ENCODE measurements around the gene DISP2. TPM values are rescaled to one million over a fixed set of nuclear protein-coding genes. Genes with fewer than 3 reads are reported as not detected.

Gene DISP2
- total RNA-seq, 1 experiment from 2014 or later = 0.35 TPM

DNA sequence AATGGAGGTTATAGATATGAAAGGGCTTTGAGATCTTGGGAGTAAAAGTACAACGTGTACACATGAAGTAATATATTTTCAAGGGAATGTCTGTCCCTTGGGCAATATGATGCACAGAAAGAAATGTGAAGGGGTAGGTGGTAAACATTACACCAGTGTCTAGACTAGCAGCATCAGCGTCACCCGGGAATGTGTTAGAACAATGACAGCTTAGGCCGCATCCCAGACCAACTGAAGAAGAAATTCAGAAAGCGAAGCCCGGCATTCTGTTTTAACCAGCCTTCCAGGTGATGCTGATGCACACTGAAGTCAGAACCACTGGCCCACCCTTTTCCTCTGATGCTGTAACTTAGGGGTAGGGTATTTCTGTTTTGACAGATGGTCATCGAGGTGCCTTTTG, 28.2 kb upstream of the DISP2 start:
- ChIA-PET CTCF (no interaction called here), POLR2A (ENCODE audit: unreplicated experiment) (interaction anchor here (0.5 kb wide), 1 partner anchor 27 kb away, joined by 4 read pairs; no protein-coding TSS in a partner anchor)
- H3K36me3 ChIP-seq (ENCODE audit: low read depth) = no peaks in the 10 kb centered on the region
- TF ChIP-seq EZH2 (IDR thresholded peaks at IDR 0.05; ENCODE audit: low read depth) = no peak
- BruUV-seq (replicated peaks) = no TSS peak
- 0 out of 2 replicates have a peak, but pooled peaks cover 2% of the 10 kb centered on the region for H3K79me2 ChIP-seq (ENCODE audit: low read depth)
- no peaks in the 10 kb centered on the region for H3K9me3 ChIP-seq (ENCODE audit: insufficient read depth, low read depth)
- no peaks in the 10 kb centered on the region for H3K9me2 ChIP-seq (ENCODE audit: insufficient read depth)
- no peak for DNase-seq
- H3K27ac ChIP-seq = no peak overlapping the region
- intact Hi-C loops (cut with micrococcal nuclease; ENCODE audit: unreplicated experiment) = no loop called here
- peaks cover 63% of the 10 kb centered on the region for H3F3A ChIP-seq (ENCODE audit: insufficient read depth, low read depth)
- H3K4me2 ChIP-seq = no peak overlapping the region
- H2AFZ ChIP-seq = no peak overlapping the region
- peaks cover 8% of the 10 kb centered on the region for H3K4me1 ChIP-seq (replicated peaks; ENCODE audit: insufficient read depth)
- 0 out of 2 replicates have a peak, but pooled peaks cover 3% of the 10 kb centered on the region for H4K20me1 ChIP-seq (ENCODE audit: insufficient read depth)
- no peak overlapping the region for H3K4me3 ChIP-seq
- no peaks in the 10 kb centered on the region for H3K27me3 ChIP-seq (ENCODE audit: insufficient read depth, low read depth)

DNA sequence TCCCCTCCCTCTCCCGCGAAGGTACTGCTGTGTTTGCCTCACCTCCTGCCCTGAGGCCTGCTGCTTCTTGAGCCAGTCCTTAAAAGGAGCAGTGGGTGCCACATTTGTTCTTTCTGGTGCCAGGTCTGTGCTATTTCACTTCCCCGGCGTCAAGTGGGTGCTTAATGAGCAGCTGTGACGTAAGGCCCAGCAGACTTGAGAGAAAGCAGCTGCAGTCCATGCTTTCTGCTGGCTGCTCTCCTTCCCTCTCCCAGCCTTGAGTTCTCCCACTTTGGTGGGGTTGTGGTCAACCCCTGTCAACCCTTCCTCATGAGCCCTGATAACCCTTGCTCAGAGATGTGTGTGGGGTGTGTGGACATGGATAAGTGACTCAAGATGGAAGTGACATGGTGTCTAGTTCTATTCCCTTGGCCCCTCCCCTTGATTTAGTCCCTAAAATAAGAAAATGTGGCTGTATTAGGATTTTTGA, 27.6 kb upstream of the DISP2 start:
- Histone ChIP-seq H3K27ac (no peak overlapping the region), H3K4me3 (no peak overlapping the region), H3K36me3 (ENCODE audit: low read depth) (no peaks in the 10 kb centered on the region), H2AFZ (no peak overlapping the region), H3K9me2 (ENCODE audit: insufficient read depth) (no peaks in the 10 kb centered on the region), H3K4me1 (replicated peaks; ENCODE audit: insufficient read depth) (peaks cover 5% of the 10 kb centered on the region), H4K20me1 (ENCODE audit: insufficient read depth) (0 out of 2 replicates have a peak, but pooled peaks cover 3% of the 10 kb centered on the region), H3K9me3 (ENCODE audit: insufficient read depth, low read depth) (no peaks in the 10 kb centered on the region), H3F3A (ENCODE audit: insufficient read depth, low read depth) (peaks cover 65% of the 10 kb centered on the region), H3K27me3 (ENCODE audit: insufficient read depth, low read depth) (no peaks in the 10 kb centered on the region), H3K4me2 (no peak overlapping the region), H3K79me2 (ENCODE audit: low read depth) (no peaks in the 10 kb centered on the region)
- TF ChIP-seq, protein P1, sequence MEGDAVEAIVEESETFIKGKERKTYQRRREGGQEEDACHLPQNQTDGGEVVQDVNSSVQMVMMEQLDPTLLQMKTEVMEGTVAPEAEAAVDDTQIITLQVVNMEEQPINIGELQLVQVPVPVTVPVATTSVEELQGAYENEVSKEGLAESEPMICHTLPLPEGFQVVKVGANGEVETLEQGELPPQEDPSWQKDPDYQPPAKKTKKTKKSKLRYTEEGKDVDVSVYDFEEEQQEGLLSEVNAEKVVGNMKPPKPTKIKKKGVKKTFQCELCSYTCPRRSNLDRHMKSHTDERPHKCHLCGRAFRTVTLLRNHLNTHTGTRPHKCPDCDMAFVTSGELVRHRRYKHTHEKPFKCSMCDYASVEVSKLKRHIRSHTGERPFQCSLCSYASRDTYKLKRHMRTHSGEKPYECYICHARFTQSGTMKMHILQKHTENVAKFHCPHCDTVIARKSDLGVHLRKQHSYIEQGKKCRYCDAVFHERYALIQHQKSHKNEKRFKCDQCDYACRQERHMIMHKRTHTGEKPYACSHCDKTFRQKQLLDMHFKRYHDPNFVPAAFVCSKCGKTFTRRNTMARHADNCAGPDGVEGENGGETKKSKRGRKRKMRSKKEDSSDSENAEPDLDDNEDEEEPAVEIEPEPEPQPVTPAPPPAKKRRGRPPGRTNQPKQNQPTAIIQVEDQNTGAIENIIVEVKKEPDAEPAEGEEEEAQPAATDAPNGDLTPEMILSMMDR (conservative IDR thresholded peaks at IDR 0.05) = no peak
- TF ChIP-seq EZH2 (IDR thresholded peaks at IDR 0.05; ENCODE audit: low read depth) = no peak
- intact Hi-C loops (cut with micrococcal nuclease; ENCODE audit: unreplicated experiment) = no loop called here
- BruUV-seq (replicated peaks) = no TSS peak
- ChIA-PET CTCF (interaction anchor here (0.5 to 0.7 kb wide), 2 partner anchors 52 to 67 kb away, joined by 7 to 9 read pairs; no protein-coding TSS in a partner anchor), POLR2A (ENCODE audit: unreplicated experiment) (no interaction called here)
- DNase-seq = no peak

DNA sequence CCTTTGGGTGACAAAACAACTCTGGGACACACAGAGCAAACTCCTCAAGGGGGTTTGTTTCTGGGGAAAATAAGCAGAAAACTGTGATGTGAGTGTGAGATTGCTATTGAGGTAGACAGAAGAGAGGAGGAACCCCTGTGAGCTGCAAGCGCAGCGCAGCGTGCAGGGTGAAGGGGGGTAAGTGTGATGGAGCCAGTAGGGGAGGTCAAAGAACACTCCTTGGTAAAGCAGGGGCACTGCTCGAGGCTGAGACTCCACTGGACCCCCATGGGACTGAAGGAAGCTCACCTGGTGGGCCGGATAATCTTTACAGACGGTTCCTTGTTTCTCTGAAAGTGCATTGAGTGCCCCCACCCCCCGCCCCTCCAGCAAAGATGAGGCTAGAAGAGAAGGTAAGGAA, 27.0 kb upstream of the DISP2 start:
- CTCF ChIA-PET = interaction anchor here (0.5 to 0.7 kb wide), 2 partner anchors 52 to 66 kb away, joined by 7 to 9 read pairs; no protein-coding TSS in a partner anchor
- POLR2A ChIA-PET (ENCODE audit: unreplicated experiment) = no interaction called here
- intact Hi-C loops (cut with micrococcal nuclease; ENCODE audit: unreplicated experiment) = no loop called here

More for the DNA sequence above, 27.0 kb upstream of the DISP2 start:
- H3K4me2 ChIP-seq = no peak overlapping the region
- no peaks in the 10 kb centered on the region for H3K36me3 ChIP-seq (ENCODE audit: low read depth)
- H3K27ac ChIP-seq = no peak overlapping the region
- 0 out of 2 replicates have a peak, but pooled peaks cover 3% of the 10 kb centered on the region for H4K20me1 ChIP-seq (ENCODE audit: insufficient read depth)
- no peak overlapping the region for H3K4me3 ChIP-seq
- H3K79me2 ChIP-seq (ENCODE audit: low read depth) = 0 out of 2 replicates have a peak, but pooled peaks cover 3% of the 10 kb centered on the region
- H3F3A ChIP-seq (ENCODE audit: insufficient read depth, low read depth) = peaks cover 71% of the 10 kb centered on the region
- H3K4me1 ChIP-seq (replicated peaks; ENCODE audit: insufficient read depth) = peaks cover 9% of the 10 kb centered on the region; the same call in 1 of the 2 replicates
- no peak for DNase-seq
- H3K9me3 ChIP-seq (ENCODE audit: insufficient read depth, low read depth) = no peaks in the 10 kb centered on the region
- H2AFZ ChIP-seq = no peak overlapping the region
- no TSS peak for BruUV-seq (replicated peaks)
- no peaks in the 10 kb centered on the region for H3K9me2 ChIP-seq (ENCODE audit: insufficient read depth)
- no peaks in the 10 kb centered on the region for H3K27me3 ChIP-seq (ENCODE audit: insufficient read depth, low read depth)
- TF ChIP-seq, protein P1 (conservative IDR thresholded peaks at IDR 0.05) = no peak
- TF ChIP-seq EZH2 (IDR thresholded peaks at IDR 0.05; ENCODE audit: low read depth) = no peak
